ENCODE results near the gene NTN1.

Gene NTN1

GRCh38 chr17:9220398-9221146 lies 199.3 kb downstream of the NTN1 start:
- DNase-seq: no peak

GRCh38 chr17:9221147-9221921 lies 200.0 kb downstream of the NTN1 start:
- no peak for DNase-seq

- DNase-seq: no peak
These were observed 200.5 kb downstream of the NTN1 start for GRCh38 chr17:9221922-9222180.

- no peak for DNase-seq
These were observed 202.2 kb downstream of the NTN1 start for GRCh38 chr17:9223531-9223930.

- DNase-seq: no peak
These were observed 203.2 kb downstream of the NTN1 start for GRCh38 chr17:9224485-9224884.

GRCh38 chr17:9225305-9226101 lies 204.2 kb downstream of the NTN1 start:
- DNase-seq: no peak

GRCh38 chr17:9226130-9226793 lies 205.0 kb downstream of the NTN1 start:
- no peak for DNase-seq

- no peak for DNase-seq
These were observed 205.5 kb downstream of the NTN1 start for GRCh38 chr17:9226794-9227135.

- no peak for DNase-seq
These were observed 206.6 kb downstream of the NTN1 start for GRCh38 chr17:9227819-9228407.

GRCh38 chr17:9228408-9229159 lies 207.3 kb downstream of the NTN1 start:
- no peak for DNase-seq

GRCh38 chr17:9229160-9229825 lies 208.0 kb downstream of the NTN1 start:
- no peak for DNase-seq

- DNase-seq: no peak
These were observed 208.5 kb downstream of the NTN1 start for GRCh38 chr17:9229826-9230201.

- no peak for DNase-seq
These were observed 209.0 kb downstream of the NTN1 start for GRCh38 chr17:9230346-9230745.

- DNase-seq: no peak
These were observed 209.6 kb downstream of the NTN1 start for GRCh38 chr17:9230861-9231260.

GRCh38 chr17:9231449-9232154 lies 210.3 kb downstream of the NTN1 start:
- no peak for DNase-seq

- no peak for DNase-seq
These were observed 210.8 kb downstream of the NTN1 start for GRCh38 chr17:9232155-9232475.

GRCh38 chr17:9232591-9233270 lies 211.4 kb downstream of the NTN1 start:
- no peak for DNase-seq

- no peak for DNase-seq
These were observed 211.9 kb downstream of the NTN1 start for GRCh38 chr17:9233271-9233599.

- no peak for DNase-seq
These were observed 212.5 kb downstream of the NTN1 start for GRCh38 chr17:9233761-9234160.

GRCh38 chr17:9234389-9234945 lies 213.2 kb downstream of the NTN1 start:
- no peak for DNase-seq
